ENCODE measurements around the gene NDUFAF4. TPM values are rescaled to one million over a fixed set of nuclear protein-coding genes. Genes with fewer than 3 reads are reported as not detected.
A peak's percentile ranks its signal among the peaks of the same experiment; 100 is the strongest.
"Not testable (repeated sequence)": the region's sequence is repeated elsewhere in the genome, so short reads cannot be mapped to it uniquely, and the experiment has no call there.

The NDUFAF4 gene
- total and polyA plus RNA-seq, 2 of the 13 experiments (the other 11 are each of a cell fraction or from before 2014, with no cell fraction given): 41.3 to 59.7 TPM

DNA sequence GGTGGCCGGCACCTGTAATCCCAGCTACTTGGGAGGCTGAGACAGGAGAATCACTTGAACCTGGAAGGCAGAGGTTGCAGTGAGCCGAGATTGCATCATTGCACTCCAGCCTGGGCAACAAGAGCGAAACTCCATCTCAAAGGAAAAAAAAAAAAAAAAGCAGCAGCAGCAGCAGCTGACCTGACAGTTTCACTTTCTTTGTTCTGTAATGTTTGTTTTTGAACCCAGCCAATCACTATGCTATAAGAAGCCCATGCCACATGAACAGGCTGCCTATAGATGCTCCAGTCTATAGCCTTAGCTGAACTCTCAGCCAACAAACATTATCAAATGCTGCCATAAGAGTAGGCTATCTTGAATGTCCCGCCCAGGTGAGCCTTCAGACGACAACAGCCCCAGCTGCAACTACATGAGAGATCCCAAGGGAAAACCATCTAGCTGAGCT lies 12.5 kb downstream of the NDUFAF4 start:
- not testable (repeated sequence) for BruUV-seq (replicated peaks)
- WGBS (ENCODE audit: low lambda C conversion rate): 8% methylated on average over 5 of the region's 5 CpGs

More for the DNA sequence above, 12.5 kb downstream of the NDUFAF4 start:
- H3K36me3 ChIP-seq (replicated peaks in 1 of 2; ENCODE audit: control insufficient read depth in 1 of 2, insufficient read depth in 2 of 2, low read length in 2 of 2); CTCF ChIA-PET (ENCODE audit: low intra/inter-chr PET ratio, low total read pairs); in situ Hi-C loops (cut with HindIII; ENCODE audit: extremely low pct_ligation_motif_present, low pct_unique_long_range_greater_than_20kb); H2AFZ ChIP-seq (ENCODE audit: low read length); intact Hi-C loops (cut with micrococcal nuclease; ENCODE audit: unreplicated experiment); H3K27ac ChIP-seq (ENCODE audit: extremely low read length, insufficient read depth, low read length); H3K9me3 ChIP-seq (ENCODE audit: low read length); H4K20me1 ChIP-seq (ENCODE audit: insufficient read depth, low read length); H3K27me3 ChIP-seq (ENCODE audit: control insufficient read depth in 1 of 2, insufficient read depth in 2 of 2, low read length in 2 of 2); H3K79me2 ChIP-seq (ENCODE audit: insufficient read depth, low read length); H3K9ac ChIP-seq (ENCODE audit: insufficient read depth, low read depth, low read length); FAIRE-seq; TF ChIP-seq SOX6 (IDR thresholded peaks at IDR 0.05); ATF7 (CRISPR knock-in tag; IDR thresholded peaks at IDR 0.05): not testable (repeated sequence)
- POLR2A ChIA-PET: interaction anchor here (0.7 kb wide), 1 partner anchor 13 kb away, joined by 3 read pairs; no protein-coding TSS in a partner anchor
- ATAC-seq (peak; percentile 96), DNase-seq (ENCODE audit: low spot score) (peak; percentile 39)
- Histone ChIP-seq H3K4me2 (ENCODE audit: low read depth, low read length) (peak overlapping the region; percentile 53), H3K4me1 (ENCODE audit: insufficient read depth, low read length) (peaks cover 10% of the 10 kb centered on the region; the same call in 1 of the 2 replicates), H3K4me3 (replicated peaks in 1 of 3; ENCODE audit: insufficient read depth in 1 of 3, low read depth in 2 of 3, low read length in 3 of 3) (peak overlapping the region in 1 of 3 experiments; percentile 34; a peak in 2 of 6 replicates)
- TF ChIP-seq, protein P1, sequence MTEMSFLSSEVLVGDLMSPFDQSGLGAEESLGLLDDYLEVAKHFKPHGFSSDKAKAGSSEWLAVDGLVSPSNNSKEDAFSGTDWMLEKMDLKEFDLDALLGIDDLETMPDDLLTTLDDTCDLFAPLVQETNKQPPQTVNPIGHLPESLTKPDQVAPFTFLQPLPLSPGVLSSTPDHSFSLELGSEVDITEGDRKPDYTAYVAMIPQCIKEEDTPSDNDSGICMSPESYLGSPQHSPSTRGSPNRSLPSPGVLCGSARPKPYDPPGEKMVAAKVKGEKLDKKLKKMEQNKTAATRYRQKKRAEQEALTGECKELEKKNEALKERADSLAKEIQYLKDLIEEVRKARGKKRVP (CRISPR knock-in tag; IDR thresholded peaks at IDR 0.05): peak in 1 of 2 experiments; percentile 78; a peak in 2 of 4 replicates
- TF ChIP-seq, protein P2, sequence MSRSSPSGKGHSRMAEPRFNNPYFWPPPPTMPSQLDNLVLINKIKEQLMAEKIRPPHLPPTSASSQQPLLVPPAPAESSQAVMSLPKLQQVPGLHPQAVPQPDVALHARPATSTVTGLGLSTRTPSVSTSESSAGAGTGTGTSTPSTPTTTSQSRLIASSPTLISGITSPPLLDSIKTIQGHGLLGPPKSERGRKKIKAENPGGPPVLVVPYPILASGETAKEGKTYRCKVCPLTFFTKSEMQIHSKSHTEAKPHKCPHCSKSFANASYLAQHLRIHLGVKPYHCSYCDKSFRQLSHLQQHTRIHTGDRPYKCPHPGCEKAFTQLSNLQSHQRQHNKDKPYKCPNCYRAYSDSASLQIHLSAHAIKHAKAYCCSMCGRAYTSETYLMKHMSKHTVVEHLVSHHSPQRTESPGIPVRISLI (CRISPR knock-in tag; IDR thresholded peaks at IDR 0.05; ENCODE audit: borderline replicate concordance): peak; percentile 77
- peak; percentile 50 for TF ChIP-seq SOX6 (CRISPR knock-in tag; IDR thresholded peaks at IDR 0.05)
- TF ChIP-seq ZNF460 (CRISPR knock-in tag; IDR thresholded peaks at IDR 0.05; ENCODE audit: borderline replicate concordance): peak; percentile 62; the same call in 1 of the 2 replicates
- TF ChIP-seq CEBPG (CRISPR knock-in tag; IDR thresholded peaks at IDR 0.05): peak; percentile 64
- TF ChIP-seq ATF7 (IDR thresholded peaks at IDR 0.05): peak; percentile 23; the same call in 1 of the 2 replicates
- 0 out of 2 replicates have a peak, but pooled peaks have one; percentile 22 for TF ChIP-seq REPIN1 (CRISPR knock-in tag; IDR thresholded peaks at IDR 0.05; ENCODE audit: borderline replicate concordance, low read depth)
- TF ChIP-seq, protein P3, sequence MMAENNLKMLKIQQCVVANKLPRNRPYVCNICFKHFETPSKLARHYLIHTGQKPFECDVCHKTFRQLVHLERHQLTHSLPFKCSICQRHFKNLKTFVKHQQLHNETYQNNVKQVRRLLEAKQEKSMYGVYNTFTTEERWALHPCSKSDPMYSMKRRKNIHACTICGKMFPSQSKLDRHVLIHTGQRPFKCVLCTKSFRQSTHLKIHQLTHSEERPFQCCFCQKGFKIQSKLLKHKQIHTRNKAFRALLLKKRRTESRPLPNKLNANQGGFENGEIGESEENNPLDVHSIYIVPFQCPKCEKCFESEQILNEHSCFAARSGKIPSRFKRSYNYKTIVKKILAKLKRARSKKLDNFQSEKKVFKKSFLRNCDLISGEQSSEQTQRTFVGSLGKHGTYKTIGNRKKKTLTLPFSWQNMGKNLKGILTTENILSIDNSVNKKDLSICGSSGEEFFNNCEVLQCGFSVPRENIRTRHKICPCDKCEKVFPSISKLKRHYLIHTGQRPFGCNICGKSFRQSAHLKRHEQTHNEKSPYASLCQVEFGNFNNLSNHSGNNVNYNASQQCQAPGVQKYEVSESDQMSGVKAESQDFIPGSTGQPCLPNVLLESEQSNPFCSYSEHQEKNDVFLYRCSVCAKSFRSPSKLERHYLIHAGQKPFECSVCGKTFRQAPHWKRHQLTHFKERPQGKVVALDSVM (CRISPR knock-in tag; IDR thresholded peaks at IDR 0.05): peak; percentile 78

Measured in HepG2 (cell line).